NOMO-1 treated with DMSO at 0.1 percent for 48 hours (cell line): ENCODE measurements around the gene PCDHGC4.
A peak's percentile ranks its signal among the peaks of the same experiment; 100 is the strongest.

Experiments used
- DNase-seq: peaks from one replicate; lab custom pipeline; 2025; ENCODE audit not compliant: unreplicated experiment; lab: John Stamatoyannopoulos, UW

Gene PCDHGC4

DNA sequence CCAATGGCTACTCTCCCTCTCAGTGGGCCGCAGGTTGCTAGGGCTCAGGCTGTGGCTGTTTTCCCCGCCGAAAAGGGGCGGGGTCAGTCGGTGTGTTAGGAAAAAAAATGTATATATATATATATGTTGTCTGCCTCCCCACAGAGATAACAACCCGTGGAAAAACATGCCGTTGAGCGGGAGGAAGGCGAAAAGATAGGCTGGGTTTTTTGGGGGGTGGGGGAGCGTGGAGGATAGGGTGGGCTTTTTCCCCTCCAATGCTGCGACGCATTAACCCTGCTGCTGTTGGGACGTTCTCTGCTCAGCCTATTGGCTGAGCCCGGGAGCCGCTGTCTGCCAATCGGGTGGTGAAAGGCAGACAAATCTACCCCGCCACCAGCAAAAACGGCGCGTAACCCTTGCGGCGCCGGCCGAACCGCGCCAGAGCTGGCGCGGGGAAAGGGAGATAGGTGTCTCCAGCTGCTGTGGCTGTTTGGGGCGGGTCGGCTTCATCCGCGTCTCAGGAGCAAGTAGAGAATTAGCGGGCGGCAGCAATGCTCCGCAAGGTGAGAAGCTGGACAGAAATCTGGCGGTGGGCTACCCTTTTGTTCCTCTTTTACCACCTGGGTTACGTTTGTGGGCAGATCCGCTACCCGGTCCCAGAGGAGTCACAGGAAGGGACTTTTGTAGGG lies at the start of gene PCDHGC4:
Gene PCDHGC4, plus strand, starts transcription at position 390 of the 671 bp plus-strand sequence. Its CDS starts 144 bp downstream, at position 534.
- DNase-seq: no peak

DNA sequence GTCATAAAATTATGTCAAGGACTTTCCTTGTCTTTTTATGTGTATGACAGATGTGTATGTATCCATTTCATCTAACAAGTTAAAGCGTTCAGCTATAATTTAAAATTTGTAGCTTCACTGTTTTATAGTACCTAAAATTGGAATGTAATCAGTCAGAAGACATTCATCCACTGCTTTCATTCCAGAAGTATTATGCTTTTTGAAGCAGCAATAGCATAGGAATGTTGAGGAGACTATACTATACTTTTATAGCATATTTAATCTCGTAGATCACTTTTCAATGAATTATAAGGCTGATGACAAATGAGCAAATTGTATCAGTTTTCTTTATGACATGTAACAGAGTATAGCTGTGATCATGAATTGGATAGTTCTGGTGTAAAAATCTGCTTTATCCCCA lies 47.6 kb upstream of the PCDHGC4 start:
- DNase-seq: no peak

DNA sequence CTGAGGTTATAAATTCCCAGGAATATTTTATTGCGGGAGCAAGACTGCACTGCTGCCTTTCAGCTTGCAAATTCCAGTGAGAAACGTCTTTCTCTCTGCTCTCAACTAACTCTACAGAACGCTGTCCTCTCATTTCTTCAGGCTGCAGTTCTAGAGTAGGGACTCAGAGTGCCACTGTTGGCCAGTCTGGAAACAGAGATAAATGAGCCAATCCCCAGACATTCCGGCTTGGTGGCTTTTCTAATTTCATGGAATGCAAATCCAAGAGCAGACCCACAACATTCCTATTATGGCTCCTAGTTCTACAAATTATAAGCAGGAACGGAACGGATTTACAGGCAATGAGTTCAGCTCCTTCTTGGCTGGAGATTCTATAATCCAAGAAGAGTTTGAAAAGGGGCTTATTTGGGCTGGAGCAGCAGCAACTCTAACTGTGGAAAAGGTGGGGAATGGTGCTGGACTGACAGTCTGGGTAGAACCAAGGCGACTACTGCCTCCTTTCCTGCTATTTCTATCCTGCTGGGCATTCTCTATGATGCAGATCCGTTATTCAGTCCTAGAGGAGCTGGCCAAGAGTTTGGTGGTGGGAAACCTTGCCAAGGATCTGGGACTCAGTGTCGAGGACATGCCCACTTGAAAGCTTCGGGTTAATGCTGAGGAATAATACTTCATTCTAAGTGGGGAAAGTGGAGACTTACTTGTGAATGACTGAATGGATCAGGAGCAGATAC lies 45.3 kb upstream of the PCDHGC4 start:
- no peak for DNase-seq

DNA sequence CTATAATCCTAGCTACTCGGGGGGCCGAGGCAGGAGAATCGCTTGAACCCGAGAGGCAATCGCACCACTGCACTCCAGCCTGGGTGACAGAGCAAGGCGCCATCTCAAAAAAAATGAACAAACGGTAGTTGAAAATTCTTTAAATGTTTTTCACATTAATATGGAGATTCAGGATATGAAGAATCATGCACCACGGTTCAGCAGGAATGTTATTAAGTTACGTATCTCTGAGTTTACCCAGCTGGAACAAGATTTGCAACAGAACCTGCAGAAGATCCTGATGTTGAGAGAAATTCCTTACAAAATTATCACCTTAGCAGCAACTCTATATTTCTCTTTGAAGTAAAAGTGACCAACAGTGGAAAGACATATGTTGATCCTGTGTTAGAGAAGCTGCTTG lies 44.5 kb upstream of the PCDHGC4 start:
- DNase-seq: no peak

DNA sequence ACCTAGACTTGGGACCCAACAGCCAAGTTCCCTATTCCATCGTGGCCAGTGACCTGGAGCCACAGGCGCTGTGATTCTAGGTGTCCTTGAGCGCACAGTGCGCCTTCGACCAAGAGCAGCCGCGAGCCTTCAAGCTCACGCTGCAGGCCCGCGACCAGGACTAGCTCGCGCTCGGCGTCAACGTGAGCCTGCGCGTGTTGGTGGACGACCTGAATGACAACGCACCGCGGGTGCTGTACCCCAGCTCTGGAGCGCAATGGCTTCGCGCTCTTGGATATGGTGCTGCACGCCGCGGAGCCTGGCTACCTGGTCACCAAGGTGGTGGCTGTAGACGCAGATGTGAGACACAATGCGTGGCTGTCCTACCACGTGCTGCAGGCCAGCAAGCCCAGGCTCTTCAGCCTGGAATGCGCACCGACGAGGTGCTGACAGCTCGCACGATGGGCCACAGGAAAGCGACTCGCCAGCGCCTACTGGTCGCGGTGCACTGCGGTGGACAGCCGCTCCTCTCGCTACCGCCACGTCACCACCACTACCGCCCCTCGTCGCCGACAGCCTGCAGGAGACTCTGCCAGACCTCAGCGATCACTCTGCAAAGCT lies 43.2 kb upstream of the PCDHGC4 start:
- DNase-seq: no peak

DNA sequence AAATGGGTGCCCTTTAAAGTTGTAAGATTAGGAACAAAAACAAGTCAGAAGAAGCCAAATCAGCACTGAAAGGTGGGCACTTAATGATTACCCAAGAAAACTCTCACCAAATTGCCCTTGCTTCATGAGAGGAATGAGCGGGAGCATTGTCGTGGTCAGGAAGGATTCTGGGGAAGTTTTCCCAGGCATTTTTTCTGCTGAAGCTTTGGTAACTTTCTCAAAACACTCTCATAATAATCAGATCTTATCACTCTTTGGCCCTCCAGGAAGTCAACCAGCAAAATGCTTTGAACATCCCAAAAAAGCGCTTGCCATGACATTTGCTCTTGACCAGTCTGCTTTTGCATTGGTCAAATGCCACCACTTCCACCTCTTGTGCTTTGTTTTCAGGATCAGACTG lies 19.5 kb upstream of the PCDHGC4 start:
- DNase-seq: no peak

DNA sequence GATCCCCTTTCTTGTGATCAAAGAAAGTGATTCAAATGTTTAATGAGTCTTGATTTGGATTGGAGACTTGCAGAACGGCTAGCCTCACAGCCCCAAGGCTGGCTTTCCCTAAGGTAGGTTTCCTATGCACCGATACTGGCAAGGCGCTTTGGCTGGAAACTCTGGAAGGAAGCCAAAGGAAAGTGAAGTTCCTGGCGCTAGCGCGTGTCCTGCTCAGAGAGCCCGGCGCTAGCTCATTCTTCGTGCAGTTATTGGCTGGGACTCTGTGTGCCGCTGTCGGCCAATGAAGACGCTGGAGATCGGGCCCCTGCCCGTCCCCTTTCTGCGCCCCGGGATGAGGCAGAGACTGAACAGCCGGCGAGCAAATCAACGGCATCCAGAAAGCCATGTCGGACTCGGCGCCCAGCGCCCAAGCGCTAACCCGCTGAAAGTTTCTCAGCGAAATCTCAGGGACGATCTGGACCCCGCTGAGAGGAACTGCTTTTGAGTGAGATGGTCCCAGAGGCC lies 9.2 kb upstream of the PCDHGC4 start, which contains the start of gene PCDHGC3:
Gene PCDHGC3, plus strand, starts transcription at position 342 of the 507 bp plus-strand sequence. Its CDS starts 151 bp downstream, at position 493.
- DNase-seq: peak; percentile 53

DNA sequence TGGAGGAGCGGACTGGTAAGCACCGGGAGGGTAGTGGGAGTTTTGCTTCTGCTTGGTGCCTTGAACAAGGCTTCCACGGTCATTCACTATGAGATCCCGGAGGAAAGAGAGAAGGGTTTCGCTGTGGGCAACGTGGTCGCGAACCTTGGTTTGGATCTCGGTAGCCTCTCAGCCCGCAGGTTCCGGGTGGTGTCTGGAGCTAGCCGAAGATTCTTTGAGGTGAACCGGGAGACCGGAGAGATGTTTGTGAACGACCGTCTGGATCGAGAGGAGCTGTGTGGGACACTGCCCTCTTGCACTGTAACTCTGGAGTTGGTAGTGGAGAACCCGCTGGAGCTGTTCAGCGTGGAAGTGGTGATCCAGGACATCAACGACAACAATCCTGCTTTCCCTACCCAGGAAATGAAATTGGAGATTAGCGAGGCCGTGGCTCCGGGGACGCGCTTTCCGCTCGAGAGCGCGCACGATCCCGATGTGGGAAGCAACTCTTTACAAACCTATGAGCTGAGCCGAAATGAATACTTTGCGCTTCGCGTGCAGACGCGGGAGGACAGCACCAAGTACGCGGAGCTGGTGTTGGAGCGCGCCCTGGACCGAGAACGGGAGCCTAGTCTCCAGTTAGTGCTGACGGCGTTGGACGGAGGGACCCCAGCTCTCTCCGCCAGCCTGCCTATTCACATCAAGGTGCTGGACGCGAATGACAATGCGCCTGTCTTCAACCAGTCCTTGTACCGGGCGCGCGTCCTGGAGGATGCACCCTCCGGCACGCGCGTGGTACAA lies 8.5 kb upstream of the PCDHGC4 start:
- peak; percentile 12 for DNase-seq

DNA sequence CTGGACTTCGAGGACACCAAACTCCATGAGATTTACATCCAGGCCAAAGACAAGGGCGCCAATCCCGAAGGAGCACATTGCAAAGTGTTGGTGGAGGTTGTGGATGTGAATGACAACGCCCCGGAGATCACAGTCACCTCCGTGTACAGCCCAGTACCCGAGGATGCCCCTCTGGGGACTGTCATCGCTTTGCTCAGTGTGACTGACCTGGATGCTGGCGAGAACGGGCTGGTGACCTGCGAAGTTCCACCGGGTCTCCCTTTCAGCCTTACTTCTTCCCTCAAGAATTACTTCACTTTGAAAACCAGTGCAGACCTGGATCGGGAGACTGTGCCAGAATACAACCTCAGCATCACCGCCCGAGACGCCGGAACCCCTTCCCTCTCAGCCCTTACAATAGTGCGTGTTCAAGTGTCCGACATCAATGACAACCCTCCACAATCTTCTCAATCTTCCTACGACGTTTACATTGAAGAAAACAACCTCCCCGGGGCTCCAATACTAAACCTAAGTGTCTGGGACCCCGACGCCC lies 7.7 kb upstream of the PCDHGC4 start:
- DNase-seq: no peak

DNA sequence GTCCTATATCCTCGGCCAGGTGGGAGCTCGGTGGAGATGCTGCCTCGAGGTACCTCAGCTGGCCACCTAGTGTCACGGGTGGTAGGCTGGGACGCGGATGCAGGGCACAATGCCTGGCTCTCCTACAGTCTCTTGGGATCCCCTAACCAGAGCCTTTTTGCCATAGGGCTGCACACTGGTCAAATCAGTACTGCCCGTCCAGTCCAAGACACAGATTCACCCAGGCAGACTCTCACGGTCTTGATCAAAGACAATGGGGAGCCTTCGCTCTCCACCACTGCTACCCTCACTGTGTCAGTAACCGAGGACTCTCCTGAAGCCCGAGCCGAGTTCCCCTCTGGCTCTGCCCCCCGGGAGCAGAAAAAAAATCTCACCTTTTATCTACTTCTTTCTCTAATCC lies 7.0 kb upstream of the PCDHGC4 start:
- DNase-seq: no peak

DNA sequence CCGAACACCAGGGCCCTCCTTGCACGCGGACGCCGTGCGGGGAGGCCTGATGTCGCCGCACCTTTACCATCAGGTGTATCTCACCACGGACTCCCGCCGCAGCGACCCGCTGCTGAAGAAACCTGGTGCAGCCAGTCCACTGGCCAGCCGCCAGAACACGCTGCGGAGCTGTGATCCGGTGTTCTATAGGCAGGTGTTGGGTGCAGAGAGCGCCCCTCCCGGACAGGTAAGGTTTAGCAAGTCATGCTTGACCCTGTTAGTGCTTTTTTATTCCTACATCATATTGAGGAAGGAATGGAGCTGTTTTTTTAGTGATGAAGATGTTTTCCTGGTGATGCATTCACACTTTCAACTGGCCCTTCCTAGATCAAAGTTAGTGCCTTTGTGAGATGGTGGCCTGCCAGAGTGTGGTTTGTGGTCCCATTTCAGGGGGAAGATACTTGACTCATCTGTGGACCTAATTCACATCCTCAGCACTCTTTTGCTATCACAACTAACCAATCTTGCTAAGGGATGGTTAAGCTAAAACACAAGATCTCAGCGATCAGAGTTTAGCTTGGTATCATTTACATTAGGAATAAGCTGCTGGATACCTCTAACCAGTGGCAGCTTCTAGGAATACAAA lies 6.4 kb upstream of the PCDHGC4 start:
- no peak for DNase-seq

DNA sequence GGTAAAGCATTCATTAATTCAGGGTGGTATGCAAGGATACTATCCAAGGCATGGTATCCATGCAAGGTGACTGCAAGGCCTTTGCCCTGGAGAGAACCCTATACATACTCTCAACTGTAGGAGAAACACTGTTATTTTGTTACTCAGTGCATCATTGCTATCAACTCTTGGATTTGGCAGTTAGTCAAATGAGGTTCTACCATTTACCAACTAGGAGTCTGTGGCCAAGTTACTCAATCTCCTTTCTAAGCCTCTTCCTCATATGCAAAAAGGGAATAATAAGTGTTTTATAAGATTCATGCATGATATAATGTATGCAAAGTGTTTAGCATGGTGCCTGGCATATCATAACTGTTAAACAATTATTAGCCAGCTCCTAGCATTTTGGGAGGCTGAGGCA lies 5.1 kb upstream of the PCDHGC4 start:
- peak; percentile 30 for DNase-seq

DNA sequence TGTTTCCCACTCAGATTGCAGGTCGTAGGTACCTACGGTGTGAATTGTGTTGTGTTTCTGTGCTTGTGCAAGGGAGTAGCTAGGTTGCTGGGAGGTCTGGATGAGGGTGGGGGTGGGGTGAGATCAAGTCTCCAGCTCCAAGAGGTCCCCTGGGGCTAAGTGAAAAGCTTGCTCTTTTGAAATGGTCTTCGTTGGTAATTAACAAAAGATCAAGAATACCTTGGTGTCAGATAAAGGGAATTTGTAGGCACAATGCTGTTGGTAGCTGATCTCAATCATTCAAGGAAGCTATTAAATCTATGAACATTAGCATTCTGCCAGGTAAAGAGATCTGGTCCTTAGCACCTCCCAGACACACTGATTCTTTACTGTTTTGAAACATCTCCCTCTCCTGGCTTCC lies 928 bp upstream of the PCDHGC4 start:
- DNase-seq: no peak

DNA sequence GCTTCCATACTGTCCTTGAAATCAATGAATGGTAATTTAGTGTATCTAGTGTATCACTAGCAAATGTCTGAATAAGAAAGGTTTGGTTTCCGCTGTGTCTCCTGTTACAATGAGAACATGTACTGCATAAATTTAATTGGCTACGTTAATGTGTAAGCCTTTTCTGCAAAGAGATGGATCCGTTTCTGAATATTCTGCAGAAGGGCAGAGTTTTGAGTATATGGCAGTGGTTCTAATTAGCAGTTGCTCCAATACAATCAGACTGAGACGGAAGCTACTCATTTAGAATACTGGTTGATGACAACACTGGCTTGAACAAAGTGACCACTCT lies 555 bp upstream of the PCDHGC4 start:
- DNase-seq: no peak

DNA sequence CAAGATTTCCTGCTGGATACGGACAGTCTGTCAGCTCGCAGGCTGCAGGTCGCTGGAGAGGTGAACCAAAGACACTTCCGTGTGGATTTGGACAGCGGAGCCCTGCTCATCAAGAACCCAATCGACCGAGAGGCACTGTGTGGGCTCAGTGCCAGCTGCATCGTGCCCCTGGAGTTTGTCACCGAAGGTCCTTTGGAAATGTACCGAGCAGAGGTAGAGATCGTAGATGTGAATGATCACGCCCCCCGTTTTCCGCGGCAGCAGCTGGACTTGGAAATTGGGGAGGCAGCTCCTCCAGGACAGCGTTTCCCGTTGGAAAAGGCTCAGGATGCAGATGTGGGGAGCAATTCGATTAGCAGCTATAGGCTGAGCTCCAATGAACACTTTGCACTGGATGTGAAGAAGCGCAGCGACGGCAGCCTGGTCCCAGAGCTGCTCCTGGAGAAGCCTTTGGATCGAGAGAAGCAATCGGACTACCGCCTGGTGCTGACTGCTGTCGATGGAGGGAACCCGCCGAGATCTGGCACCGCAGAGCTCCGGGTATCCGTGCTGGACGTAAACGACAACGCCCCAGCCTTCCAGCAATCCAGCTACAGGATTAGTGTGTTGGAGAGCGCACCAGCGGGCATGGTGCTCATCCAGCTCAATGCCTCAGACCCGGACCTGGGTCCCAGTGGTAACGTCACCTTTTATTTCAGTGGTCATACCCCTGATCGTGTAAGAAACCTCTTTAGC lies 658 bp downstream of the PCDHGC4 start:
- no peak for DNase-seq

DNA sequence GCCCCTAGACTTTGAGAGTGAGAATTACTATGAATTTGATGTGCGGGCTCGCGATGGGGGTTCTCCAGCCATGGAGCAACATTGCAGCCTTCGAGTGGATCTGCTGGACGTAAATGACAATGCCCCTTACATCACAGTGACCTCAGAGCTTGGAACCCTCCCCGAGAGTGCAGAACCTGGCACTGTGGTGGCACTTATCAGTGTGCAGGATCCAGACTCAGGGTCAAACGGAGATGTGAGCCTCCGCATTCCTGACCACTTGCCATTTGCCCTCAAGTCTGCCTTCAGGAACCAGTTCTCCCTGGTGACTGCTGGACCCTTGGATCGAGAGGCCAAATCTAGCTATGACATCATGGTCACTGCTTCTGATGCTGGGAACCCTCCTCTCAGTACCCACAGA lies 1.3 kb downstream of the PCDHGC4 start:
- no peak for DNase-seq

DNA sequence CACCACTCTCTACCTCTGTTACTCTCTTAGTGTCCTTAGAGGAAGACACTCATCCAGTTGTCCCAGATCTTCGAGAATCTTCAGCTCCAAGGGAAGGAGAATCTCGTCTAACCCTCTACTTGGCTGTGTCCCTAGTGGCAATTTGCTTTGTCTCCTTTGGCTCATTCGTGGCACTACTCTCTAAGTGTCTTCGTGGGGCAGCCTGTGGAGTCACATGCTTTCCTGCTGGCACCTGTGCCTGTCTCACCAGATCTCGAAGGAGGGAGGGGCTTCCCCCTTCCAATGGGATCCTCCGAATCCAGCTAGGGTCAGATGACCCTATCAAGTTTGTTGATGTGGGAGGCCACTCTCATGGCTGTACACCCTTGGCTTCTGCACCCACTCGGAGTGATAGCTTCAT lies 2.3 kb downstream of the PCDHGC4 start:
- DNase-seq: no peak

DNA sequence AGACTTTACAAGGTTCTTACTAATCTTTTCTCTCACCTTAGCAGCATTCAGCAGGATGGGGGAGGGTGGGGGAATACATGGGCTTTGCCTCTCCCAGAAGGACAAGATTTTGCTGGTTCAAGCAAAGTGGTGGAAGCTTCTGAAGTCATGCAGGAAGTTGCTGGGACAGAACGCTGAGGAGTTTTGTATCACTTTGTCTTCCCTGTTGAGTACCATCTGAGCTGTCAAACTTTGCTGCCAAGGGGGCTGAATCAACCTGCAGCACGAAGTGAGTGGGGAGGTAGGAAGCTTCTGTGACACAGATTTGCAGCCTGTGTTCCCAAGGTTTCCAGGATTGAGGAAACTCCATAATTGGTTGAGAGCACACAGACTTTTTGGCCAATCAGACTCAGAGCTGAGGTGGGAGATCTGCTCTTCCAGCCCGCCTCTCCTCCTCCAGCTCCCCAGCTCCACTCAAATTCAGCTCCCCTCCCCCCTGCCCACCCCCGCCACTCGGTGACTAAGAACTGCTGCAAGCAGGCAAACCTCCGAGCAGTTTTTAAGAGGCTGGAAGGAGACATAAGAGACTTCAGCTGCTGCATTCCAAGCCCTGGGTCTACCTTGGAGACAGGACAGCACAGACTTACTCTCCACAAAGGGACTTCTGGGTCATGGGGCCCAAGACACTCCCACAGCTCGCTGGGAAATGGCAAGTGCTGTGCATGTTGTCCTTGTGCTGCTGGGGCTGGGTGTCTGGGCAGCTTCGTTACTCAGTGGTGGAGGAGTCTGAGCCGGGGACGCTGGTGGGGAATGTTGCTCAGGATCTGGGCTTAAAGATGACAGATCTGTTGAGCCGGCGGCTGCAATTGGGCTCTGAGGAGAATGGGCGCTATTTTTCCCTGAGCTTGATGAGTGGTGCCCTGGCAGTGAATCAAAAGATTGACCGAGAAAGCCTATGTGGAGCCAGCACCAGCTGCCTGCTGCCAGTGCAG lies 4.0 kb downstream of the PCDHGC4 start, which contains the start of gene PCDHGC5:
Gene PCDHGC5, plus strand, starts transcription at position 491 of the 971 bp plus-strand sequence. Its CDS starts 160 bp downstream, at position 651.
- DNase-seq: no peak

DNA sequence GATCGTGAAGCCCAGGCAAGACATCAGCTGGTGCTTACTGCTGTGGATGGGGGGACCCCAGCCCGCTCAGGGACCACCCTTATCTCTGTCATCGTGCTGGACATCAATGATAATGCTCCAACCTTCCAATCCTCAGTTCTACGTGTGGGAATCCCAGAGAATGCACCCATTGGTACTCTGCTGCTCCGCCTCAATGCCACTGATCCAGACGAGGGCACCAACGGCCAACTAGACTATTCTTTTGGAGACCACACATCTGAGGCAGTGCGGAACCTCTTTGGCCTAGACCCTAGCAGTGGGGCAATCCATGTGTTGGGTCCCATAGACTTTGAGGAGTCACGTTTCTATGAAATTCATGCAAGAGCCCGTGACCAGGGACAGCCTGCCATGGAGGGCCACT lies 5.0 kb downstream of the PCDHGC4 start:
- DNase-seq: no peak
